AG20443 (cell line): ENCODE data around the gene FAM229A.
"Not testable (repeated sequence)": the region's sequence is repeated elsewhere in the genome, so short reads cannot be mapped to it uniquely, and the experiment has no call there.

Source experiments
- DNase-seq: peaks from one replicate; pipeline ENCODE4 v3.0.0; 2012; ENCODE audit warnings: low spot score, mixed read lengths

The FAM229A gene

DNA sequence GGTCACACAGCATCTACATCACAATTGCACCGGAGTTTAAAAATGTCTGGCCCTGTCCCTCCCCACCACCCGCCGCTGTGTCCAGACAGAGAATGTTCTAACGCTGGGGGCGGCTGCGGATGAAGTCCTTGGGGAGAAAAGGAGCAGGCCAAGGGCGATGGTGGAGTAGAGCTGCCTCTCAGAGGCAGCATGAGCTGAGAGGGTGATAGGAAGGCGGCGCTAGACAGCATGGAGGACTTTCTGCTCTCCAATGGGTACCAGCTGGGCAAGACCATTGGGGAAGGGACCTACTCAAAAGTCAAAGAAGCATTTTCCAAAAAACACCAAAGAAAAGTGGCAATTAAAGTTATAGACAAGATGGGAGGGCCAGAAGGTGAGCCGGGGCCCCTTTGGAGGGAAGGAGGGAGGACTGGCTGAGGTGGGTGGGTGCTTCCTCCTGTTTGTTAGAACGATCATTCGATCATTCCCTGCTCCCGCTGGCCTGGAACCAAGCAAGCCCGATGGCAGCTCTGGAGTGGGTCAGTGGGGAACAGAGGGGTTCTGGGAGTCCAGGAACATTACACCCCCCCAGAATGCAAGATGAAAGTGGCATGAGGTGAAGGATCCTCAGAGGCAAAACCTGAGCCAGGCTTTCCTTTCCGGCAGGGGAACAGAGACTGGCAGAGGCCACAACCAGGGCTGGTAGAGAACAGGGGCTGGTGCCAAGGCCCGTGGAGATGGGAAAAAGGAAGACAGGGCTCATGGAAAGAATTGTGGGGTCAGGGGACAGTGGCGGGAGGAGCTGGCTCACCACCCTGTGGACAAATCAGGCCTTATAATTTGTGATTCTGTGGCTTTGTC lies at the start of gene FAM229A, which contains the start of gene TSSK3:
Gene FAM229A (minus strand): TSS at position 12 of the 840 bp plus-strand sequence. CDS start 394 bp downstream, outside the sequence.
Gene TSSK3 (plus strand): TSS at position 66 of the 840 bp plus-strand sequence. CDS start 163 bp downstream, at position 229.
- no peak for DNase-seq

- no peak for DNase-seq
These were observed 49.0 kb upstream of the FAM229A start for GRCh38 chr1:32411261-32411660.

GRCh38 chr1:32406629-32407111 lies 44.4 kb upstream of the FAM229A start:
- DNase-seq: no peak

DNA sequence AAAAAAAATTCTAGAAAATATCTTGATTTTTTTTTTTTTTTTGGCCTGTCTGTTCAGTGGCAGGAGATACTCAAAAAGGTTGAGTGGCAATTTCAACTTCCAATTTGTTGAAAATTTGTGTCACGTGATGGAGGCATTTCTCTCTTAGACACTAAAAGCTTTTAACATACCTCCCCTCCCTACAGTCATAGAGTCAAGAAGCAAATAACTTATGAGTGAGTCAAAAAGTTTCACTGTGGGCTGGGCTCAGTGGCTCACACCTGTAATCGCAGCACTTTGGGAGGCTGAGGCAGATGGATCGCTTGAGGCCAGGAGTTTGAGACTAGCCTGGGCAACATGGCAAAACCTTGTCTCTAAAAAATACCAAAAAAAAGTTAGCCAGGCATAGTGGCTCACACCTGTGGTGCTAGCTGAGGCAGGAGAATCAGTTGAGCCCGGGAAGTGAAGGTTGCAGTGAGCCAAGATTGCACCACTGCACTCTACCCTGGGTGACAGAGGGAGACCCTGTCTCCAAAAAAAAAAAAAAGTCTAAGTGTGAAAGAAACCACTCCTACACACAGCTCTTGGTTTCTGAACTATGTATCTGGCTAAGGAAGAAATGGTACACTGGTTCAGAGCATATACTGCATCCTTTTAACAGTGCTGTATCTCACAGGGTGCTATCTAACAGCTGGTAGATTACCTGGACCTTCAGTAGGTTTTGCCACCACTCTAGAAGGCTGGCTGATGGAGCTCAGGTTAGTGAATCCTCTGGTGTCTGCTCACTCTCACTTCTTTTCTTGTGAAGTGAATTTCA lies 43.6 kb upstream of the FAM229A start:
- DNase-seq: no peak

- peak; percentile 25 for DNase-seq
These were observed 42.7 kb upstream of the FAM229A start for GRCh38 chr1:32404946-32405345.

DNA sequence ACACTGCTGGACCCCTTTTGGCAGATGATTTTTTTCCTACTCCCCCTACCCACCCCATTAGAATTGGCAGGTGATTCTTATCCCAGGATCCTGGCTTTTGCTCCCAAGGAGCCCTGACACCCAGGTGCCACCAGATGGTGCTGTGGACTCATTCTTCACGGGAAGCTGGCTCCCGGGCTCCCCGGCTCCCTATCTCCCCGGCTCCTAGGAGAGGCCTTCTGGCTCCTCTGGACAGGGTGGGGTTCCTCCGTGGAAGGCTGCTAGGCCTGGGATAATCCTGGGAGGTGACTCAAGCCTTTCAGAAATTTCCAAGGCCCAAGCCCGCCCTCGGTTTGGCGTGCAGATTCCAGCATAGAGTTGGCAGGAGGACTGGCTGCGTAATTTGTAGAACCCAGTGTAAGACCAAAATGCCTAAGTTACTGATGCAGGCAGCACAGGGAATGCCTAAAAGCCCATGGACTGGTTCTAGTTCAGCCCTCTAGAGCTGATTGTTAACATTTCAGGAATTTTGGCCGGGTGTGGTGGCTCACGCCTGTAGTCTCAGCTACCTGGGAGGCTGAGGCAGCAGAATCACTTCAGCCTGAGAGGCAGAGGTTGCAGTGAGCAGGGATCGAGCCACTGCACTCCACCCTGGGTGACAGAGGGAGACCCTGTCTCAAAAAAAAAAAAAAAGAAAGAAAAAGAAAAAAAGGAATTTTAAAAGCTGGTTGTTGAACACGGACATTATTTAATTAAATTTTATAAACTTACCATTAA lies 38.8 kb upstream of the FAM229A start:
- peak; percentile 95 for DNase-seq

DNA sequence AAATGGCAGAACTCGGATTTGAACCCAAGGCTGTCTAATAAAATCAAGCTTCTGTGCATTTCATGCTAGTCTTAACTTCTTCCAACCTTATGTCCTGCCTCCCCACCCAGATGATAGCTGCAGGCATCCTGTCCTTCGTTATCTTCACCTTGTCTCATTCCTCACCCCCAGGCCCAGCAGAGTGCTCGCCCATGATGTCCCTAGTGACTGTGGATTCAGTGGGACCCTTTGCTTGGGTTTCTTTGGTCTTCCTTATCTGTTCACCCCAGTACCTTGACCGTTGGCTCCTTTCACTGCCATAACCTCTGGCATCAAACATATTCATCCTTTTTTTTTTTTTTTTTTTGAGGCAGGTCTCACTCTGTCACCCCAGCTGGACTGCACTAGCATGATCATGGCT lies 37.6 kb upstream of the FAM229A start:
- no peak for DNase-seq

GRCh38 chr1:32398401-32398800 lies 36.1 kb upstream of the FAM229A start:
- no peak for DNase-seq

GRCh38 chr1:32396524-32396923 lies 34.2 kb upstream of the FAM229A start:
- not testable (repeated sequence) for DNase-seq

DNA sequence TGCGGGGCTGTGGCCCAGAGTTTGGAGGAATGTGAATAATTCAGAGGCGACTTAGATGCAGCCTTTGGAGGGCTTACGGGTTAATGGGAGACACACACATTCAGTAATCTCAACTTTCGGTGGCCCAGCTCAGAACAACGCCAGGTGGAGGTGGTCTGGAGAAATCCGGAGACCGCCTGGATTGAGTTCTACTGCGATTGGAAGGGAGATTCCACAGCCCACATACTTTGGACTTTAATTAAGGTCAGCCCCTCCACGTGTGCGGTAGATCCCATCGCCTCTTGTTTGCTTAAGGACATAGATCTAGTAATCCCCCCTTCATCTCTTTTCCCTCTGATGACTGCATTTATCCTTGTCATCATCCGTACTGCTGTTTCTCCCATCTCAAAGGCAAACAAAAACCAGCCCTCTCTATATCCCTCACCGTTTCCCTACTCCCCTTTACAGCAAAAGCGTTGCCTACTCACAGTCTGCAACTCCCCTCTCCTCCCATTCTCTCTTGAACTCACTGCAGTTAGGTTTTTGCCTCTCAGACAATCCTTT lies 32.7 kb upstream of the FAM229A start:
- peak; percentile 22 for DNase-seq

DNA sequence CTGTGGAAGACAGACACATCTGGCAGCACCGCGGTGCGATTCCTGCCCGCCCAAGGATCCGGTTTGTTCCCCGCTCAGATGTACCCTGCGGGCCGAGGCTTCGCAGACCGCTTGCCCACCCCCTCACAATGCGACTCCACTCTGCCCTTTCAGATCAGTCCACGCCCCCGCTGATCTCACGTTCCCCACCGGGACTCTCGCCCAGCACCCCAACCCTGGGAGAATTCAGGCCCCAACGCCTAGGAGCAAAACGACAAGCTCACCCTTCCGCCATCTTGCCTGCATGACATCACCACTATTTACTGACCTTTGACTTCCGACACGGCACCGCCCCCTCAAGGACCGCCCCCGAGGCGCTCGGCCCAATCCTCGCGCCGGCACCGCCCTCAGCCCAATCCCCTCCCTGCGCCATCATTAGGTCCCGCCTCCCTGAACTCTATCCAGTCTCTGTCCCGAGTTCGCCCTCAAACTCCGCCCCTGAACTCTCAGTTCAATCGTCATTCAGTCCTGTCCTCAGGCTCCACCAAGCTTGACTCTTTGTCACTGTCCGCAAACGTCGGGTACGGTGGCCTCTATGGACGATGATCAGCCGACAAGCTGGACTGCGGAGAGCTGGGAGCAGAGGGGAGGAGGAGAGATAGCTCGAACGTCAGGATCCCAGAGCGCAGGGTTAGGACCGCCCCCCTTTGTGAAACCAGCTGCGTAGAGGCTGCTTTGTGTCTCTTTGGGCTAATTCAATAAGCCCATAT lies 32.0 kb upstream of the FAM229A start, which contains the start of gene BSDC1:
Gene BSDC1 (minus strand): TSS at position 301 of the 749 bp plus-strand sequence. CDS start 27 bp downstream, at position 274.
- peak; percentile 99 for DNase-seq

DNA sequence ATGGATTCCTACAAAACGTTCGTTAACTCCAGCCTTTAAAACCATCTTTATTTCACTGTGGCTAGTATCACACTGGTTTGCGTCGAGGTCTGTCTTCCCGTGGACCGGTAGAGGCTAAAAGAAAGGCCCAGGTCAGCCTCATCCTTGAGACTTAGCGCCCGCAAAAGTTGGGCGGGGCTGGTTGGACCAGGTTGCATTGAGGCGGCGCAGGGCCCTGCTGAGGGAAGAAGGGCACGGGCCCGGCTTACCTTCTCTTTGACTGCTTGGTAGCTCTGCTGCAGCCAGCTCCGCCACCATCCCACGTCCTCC lies 31.5 kb upstream of the FAM229A start:
- DNase-seq: peak; percentile 52

DNA sequence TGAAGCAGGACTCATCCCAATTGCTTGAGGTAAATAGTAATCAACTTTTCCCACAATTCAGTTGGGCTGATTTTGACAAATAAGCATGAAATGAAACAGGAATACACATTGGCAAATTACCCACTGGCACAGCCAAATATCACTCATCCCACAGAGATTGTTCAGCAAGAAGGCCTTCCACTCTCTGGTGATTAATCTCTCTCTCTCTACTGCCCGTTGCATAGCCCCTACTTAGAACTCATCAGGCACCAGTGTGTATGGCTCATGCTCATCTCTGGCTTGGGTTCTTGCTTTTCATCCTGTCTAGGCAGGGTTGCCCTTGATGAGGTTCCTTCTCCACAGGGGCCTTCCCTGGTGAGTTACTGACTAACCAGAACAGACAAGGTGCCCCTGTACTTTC lies 30.9 kb upstream of the FAM229A start:
- no peak for DNase-seq

GRCh38 chr1:32392325-32392724 lies 30.0 kb upstream of the FAM229A start:
- DNase-seq: no peak

DNA sequence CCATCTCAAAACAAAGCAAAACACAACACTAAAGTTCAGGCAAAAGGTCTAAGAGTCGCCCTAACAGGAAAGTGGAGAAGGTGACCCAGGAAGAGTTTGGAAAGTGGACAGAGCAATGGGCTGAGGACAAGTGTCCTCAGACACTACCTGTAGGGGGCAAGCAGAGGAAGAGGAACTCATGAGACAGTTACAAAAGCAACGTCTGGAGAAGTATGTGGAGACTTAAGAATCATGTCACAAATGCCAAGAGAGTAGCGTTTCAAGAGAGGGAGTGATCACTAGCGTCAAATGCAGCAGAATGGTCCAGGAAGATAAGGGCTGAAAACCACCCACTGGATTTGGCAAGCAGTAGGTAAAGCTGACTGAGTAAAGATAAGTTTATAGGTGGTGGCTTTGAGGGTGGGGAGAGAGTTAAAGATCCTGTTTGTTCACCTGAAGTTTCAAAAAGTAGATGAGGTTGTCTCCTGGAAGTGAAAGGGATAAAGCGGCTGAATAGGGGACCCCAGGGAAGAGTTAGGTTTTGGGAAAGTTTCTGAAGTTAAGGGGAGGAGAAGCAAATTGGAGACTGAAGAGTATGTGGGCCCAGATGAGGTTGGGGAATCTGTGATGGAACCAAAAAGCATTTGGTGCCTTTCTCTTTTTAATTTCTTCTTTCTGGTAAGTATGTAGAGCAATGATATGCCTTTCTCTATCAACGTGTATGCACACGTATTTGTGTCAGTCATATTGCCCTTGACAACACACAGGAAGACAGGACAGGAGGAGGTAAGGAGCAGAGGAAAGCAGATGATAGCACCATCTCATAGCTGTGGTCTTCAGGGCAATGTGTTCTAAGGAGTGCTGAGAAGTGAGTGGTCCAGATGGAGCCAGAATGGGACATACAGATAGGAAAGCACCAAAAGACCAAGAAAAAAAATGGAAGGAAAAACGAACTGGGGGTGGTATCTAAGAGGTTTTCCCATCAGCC lies 28.9 kb upstream of the FAM229A start:
- no peak for DNase-seq

DNA sequence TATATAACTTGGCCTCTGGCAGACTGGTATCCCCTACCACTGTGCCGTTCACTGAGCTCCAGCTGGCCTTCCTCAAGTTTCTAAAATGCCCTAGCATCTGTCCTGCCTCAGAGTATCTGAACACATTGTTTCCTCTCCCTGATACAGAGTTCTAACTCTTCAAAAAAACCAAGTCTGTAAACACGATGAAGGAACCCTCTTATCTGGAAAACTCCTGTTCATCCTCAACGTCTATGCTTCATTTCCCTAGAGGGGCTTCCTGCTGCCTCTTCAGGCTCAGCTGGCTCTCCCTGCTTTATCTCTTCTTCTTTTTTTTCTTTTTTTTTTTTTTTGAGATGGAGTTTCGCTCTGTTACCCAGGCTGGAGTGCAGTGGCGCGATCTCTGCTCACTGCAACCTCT lies 26.4 kb upstream of the FAM229A start:
- DNase-seq: no peak

- no peak for DNase-seq
These were observed 24.5 kb upstream of the FAM229A start for GRCh38 chr1:32386676-32387392.

DNA sequence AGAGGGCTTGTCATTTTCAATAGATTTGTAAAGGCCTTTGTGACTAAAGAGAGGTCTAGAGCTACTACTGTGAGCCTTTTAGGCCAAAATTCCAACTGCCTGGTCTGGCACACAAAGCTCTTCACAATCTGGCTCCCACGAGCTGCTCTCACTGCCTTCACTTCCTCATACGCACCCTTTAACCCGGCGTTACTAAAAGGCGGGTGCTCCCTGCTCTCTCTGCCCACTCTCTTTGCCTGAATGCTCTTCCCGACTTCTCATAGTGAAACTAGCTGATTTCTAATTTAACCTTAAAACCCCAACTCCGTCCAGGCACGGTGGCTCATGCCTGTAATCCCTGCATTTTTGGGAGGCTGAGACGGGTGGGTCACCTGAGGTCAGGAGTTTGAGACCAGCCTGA lies 17.8 kb upstream of the FAM229A start:
- DNase-seq: no peak

DNA sequence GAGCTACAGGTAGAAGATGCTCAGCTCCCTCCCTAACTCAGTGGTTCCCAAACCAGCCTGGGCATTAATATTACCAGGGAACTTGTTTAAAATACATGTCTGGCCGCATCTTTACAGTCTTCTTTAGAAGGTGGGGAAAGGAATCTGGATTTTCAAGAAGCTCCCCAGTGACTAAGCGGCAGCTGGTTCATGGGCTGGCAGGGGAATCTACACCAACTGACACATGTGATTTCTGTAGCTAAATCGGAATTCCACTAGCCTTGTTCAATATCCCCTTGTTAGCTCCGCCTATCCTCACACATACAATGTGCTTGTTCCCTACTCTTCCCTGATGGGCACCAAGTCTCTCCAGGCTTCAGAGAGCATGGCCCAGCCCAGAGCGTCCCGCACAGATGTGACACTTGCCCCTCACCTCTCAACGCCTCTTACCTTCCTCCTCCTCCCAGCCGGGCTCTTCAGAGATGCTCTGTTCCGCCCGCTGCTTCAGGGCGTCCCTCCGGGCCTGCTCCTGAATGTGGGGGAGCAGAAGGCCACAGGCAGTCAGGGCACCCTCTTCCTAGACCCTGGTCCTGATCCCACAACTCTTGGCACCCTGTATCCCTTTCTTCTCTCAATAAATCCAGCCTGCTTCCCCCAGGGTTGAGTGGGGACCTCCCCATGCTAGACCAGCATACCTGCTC lies 15.4 kb upstream of the FAM229A start:
- DNase-seq: no peak
